Astrocyte of the cerebellum (primary cell): Measurements from ENCODE around the gene ENTPD5.
"Not testable (repeated sequence)": the region's sequence is repeated elsewhere in the genome, so short reads cannot be mapped to it uniquely, and the experiment has no call there.

Source experiments
- DNase-seq: peaks from one replicate; pipeline ENCODE4 v3.0.0-alpha.2; 2011; ENCODE audit warnings: low read depth
- H3K4me3 ChIP-seq: 2 replicates; pipeline ENCODE4 v1.5.1; 2011; ENCODE audit warnings: mild to moderate bottlenecking, low read depth, low read length, moderate library complexity
- CTCF ChIP-seq: IDR thresholded peaks from 2 replicates; pipeline ENCODE4 v1.5.1; 2012; ENCODE audit warnings: low read length, low read depth, moderate library complexity, mild to moderate bottlenecking; ENCODE audit errors: missing control alignments
- in situ Hi-C: cut with HindIII; loops from 2 replicates; pipeline ENCODE4 v1.10.0; 2017; ENCODE audit warnings: low sequenced_read_pairs

Gene ENTPD5

GRCh38 chr14:74014299-74014698 is 4.8 kb downstream of the ENTPD5 start:
- TF ChIP-seq CTCF: no peak
- no peak overlapping the region for H3K4me3 ChIP-seq
- DNase-seq: no peak
- in situ Hi-C loops: no loop called here

- TF ChIP-seq CTCF: no peak
- in situ Hi-C loops: no loop called here
- DNase-seq: no peak
- no peak overlapping the region for H3K4me3 ChIP-seq
These were observed 10.1 kb downstream of the ENTPD5 start for GRCh38 chr14:74008843-74009499.

GRCh38 chr14:74005664-74006063 is 13.4 kb downstream of the ENTPD5 start:
- DNase-seq, H3K4me3 ChIP-seq, in situ Hi-C loops: not testable (repeated sequence)

- in situ Hi-C loops: no loop called here
- no peak for TF ChIP-seq CTCF
- H3K4me3 ChIP-seq: no peak overlapping the region
- DNase-seq: no peak
These were observed 20.4 kb downstream of the ENTPD5 start for GRCh38 chr14:73998726-73999125.

- TF ChIP-seq CTCF: no peak
- no peak overlapping the region for H3K4me3 ChIP-seq
- in situ Hi-C loops: no loop called here
- no peak for DNase-seq
These were observed 21.1 kb downstream of the ENTPD5 start for GRCh38 chr14:73997944-73998447.

GRCh38 chr14:73997108-73997943 is 21.8 kb downstream of the ENTPD5 start:
- TF ChIP-seq CTCF: no peak
- no peak overlapping the region for H3K4me3 ChIP-seq
- DNase-seq: no peak
- in situ Hi-C loops: no loop called here

GRCh38 chr14:73996731-73997107 is 22.4 kb downstream of the ENTPD5 start:
- in situ Hi-C loops: no loop called here
- DNase-seq: no peak
- TF ChIP-seq CTCF: no peak
- H3K4me3 ChIP-seq: no peak overlapping the region
